Ishikawa (cell line): Measurements from ENCODE around the gene PXDN.

ENCODE experiments used
- EP300 ChIP-seq: IDR thresholded peaks from 2 replicates; pipeline ENCODE4 v1.6.1; 2012; ENCODE audit warnings: borderline replicate concordance
- FOXM1 ChIP-seq: IDR thresholded peaks from 2 replicates; pipeline ENCODE4 v1.6.1; 2012; ENCODE audit warnings: low read depth, borderline replicate concordance
- RAD21 ChIP-seq: IDR thresholded peaks from 2 replicates; pipeline ENCODE4 v1.6.1; 2012; ENCODE audit warnings: low read depth
- TAF1 ChIP-seq: IDR thresholded peaks from 2 replicates; pipeline ENCODE4 v1.6.1; 2012; ENCODE audit warnings: low read depth, mild to moderate bottlenecking
- TCF12 ChIP-seq: IDR thresholded peaks from 2 replicates; pipeline ENCODE4 v1.6.1; 2012; ENCODE audit warnings: low read depth
- TEAD4 ChIP-seq: IDR thresholded peaks from 2 replicates; pipeline ENCODE4 v1.6.1; 2012
- YY1 ChIP-seq: IDR thresholded peaks from 2 replicates; pipeline ENCODE4 v1.6.1; 2012; ENCODE audit warnings: low read depth
- TF ChIP-seq, protein P1 (sequence below): IDR thresholded peaks from 2 replicates; pipeline ENCODE4 v1.6.1; 2012
- TF ChIP-seq, protein P2 (sequence below): IDR thresholded peaks from 2 replicates; pipeline ENCODE4 v1.6.1; 2012; ENCODE audit warnings: low read depth, mild to moderate bottlenecking

DNA sequence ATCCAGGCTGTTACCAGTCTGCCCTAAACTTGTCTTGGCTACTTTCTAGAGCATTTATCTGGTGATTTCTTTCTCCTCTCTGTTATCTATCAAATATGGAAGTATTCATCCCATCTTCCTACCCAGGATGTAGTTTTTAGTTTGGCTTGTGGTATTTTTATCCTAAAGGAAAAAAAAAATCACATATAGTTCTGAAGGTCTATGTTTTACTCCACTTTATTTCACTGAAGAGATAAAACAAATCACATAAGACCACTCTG is 62.2 kb downstream of the PXDN start:
- TF ChIP-seq, protein P1, sequence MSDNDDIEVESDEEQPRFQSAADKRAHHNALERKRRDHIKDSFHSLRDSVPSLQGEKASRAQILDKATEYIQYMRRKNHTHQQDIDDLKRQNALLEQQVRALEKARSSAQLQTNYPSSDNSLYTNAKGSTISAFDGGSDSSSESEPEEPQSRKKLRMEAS: no peak
- TF ChIP-seq TCF12: no peak
- no peak for TF ChIP-seq TEAD4
- TF ChIP-seq EP300: no peak
- TF ChIP-seq RAD21: no peak
- no peak for TF ChIP-seq TAF1
- no peak for TF ChIP-seq FOXM1
- TF ChIP-seq, protein P2, sequence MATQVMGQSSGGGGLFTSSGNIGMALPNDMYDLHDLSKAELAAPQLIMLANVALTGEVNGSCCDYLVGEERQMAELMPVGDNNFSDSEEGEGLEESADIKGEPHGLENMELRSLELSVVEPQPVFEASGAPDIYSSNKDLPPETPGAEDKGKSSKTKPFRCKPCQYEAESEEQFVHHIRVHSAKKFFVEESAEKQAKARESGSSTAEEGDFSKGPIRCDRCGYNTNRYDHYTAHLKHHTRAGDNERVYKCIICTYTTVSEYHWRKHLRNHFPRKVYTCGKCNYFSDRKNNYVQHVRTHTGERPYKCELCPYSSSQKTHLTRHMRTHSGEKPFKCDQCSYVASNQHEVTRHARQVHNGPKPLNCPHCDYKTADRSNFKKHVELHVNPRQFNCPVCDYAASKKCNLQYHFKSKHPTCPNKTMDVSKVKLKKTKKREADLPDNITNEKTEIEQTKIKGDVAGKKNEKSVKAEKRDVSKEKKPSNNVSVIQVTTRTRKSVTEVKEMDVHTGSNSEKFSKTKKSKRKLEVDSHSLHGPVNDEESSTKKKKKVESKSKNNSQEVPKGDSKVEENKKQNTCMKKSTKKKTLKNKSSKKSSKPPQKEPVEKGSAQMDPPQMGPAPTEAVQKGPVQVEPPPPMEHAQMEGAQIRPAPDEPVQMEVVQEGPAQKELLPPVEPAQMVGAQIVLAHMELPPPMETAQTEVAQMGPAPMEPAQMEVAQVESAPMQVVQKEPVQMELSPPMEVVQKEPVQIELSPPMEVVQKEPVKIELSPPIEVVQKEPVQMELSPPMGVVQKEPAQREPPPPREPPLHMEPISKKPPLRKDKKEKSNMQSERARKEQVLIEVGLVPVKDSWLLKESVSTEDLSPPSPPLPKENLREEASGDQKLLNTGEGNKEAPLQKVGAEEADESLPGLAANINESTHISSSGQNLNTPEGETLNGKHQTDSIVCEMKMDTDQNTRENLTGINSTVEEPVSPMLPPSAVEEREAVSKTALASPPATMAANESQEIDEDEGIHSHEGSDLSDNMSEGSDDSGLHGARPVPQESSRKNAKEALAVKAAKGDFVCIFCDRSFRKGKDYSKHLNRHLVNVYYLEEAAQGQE: no peak
- no peak for TF ChIP-seq YY1
